MM.1S (cell line): Measurements from ENCODE around the gene FOS.

ENCODE experiments used
- EZH2 ChIP-seq: fragments of 300-600 bp; sonication (generic); optimal IDR thresholded peaks from 2 replicates; pipeline ENCODE3; 2017; ENCODE audit warnings: low read depth, mild to moderate bottlenecking, antibody characterized with exemption, low read length, mixed read lengths
- EZH2phosphoT487 ChIP-seq: fragments of 300-600 bp; sonication (generic); IDR thresholded peaks from 2 replicates; pipeline ENCODE4 v1.6.1; 2018; ENCODE audit warnings: antibody characterized with exemption, low read length
- TF ChIP-seq, protein P1 (sequence below): fragments of 300-600 bp; sonication (generic); IDR thresholded peaks from 2 replicates; pipeline ENCODE4 v1.5.1; 2016; ENCODE audit warnings: antibody characterized with exemption, low read length, mixed read lengths

- TF ChIP-seq, protein P1, sequence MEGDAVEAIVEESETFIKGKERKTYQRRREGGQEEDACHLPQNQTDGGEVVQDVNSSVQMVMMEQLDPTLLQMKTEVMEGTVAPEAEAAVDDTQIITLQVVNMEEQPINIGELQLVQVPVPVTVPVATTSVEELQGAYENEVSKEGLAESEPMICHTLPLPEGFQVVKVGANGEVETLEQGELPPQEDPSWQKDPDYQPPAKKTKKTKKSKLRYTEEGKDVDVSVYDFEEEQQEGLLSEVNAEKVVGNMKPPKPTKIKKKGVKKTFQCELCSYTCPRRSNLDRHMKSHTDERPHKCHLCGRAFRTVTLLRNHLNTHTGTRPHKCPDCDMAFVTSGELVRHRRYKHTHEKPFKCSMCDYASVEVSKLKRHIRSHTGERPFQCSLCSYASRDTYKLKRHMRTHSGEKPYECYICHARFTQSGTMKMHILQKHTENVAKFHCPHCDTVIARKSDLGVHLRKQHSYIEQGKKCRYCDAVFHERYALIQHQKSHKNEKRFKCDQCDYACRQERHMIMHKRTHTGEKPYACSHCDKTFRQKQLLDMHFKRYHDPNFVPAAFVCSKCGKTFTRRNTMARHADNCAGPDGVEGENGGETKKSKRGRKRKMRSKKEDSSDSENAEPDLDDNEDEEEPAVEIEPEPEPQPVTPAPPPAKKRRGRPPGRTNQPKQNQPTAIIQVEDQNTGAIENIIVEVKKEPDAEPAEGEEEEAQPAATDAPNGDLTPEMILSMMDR: no peak
- no peak for TF ChIP-seq EZH2
- TF ChIP-seq EZH2phosphoT487: no peak
Observed at GRCh38 chr14:75242546-75243273, 35.9 kb upstream of the FOS start.
